Ectodermal cell (in vitro differentiated cells): ENCODE data around the gene PRICKLE2.

ENCODE experiments used
- H3K27ac ChIP-seq: 2 replicates; pipeline ENCODE4 v1.7.0; 2013; ENCODE audit warnings: mild to moderate bottlenecking, low read depth, low read length; ENCODE audit not compliant: insufficient read depth, poor library complexity, severe bottlenecking
- H3K27me3 ChIP-seq: 2 replicates; pipeline ENCODE4 v1.7.0; 2013; ENCODE audit warnings: mild to moderate bottlenecking, low read length; ENCODE audit not compliant: insufficient read depth, control insufficient read depth, poor library complexity, severe bottlenecking
- H3K36me3 ChIP-seq: one replicate; pipeline ENCODE4 v1.7.0; 2013; ENCODE audit warnings: low read length; ENCODE audit not compliant: control insufficient read depth, insufficient read depth
- H3K4me1 ChIP-seq: one replicate; pipeline ENCODE4 v1.7.0; 2013; ENCODE audit warnings: low read length; ENCODE audit not compliant: control insufficient read depth, insufficient read depth
- H3K4me3 ChIP-seq: 2 replicates; pipeline ENCODE4 v1.7.0; 2013; ENCODE audit warnings: low read depth, low read length, control low read depth; ENCODE audit not compliant: insufficient read depth
- H3K9me3 ChIP-seq: 2 replicates; pipeline ENCODE4 v1.7.0; 2013; ENCODE audit warnings: mild to moderate bottlenecking, low read length, moderate library complexity; ENCODE audit not compliant: control insufficient read depth
- WGBS, 2 experiments: methylation state at CpG; one replicate each; pipeline ENCODE4 v1.1.7; 2013; ENCODE audit warnings: missing lambda C conversion rate in 2 of 2; 5-methylcytosine and 5-hydroxymethylcytosine counted together

PRICKLE2 gene

DNA sequence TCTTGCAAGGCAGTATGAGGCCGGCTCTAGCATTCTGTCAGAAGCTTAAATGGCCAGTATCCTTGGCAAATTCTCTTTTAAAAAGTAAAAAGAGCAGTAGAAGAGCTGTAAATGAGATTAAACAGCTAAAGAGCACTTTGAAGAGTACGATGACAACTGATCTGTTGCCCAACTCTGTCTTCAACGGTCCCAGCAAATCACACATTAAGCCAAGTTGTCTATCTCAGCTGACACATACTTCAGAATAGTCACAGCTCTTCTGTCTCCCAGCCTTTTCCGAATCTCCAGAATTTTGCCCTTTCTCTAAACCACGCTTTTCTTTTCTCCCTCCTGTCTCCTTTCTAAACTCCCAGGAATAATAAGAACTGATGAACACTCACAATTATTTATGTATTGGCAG lies 51.7 kb downstream of the PRICKLE2 start:
- WGBS, 2 experiments: 91 to 95% methylated on average over 5 of the region's 5 CpGs
- Histone ChIP-seq H3K4me1 (no peaks in the 10 kb centered on the region), H3K9me3 (no peaks in the 10 kb centered on the region), H3K4me3 (no peak overlapping the region), H3K27me3 (no peaks in the 10 kb centered on the region), H3K36me3 (no peaks in the 10 kb centered on the region), H3K27ac (no peak overlapping the region)

DNA sequence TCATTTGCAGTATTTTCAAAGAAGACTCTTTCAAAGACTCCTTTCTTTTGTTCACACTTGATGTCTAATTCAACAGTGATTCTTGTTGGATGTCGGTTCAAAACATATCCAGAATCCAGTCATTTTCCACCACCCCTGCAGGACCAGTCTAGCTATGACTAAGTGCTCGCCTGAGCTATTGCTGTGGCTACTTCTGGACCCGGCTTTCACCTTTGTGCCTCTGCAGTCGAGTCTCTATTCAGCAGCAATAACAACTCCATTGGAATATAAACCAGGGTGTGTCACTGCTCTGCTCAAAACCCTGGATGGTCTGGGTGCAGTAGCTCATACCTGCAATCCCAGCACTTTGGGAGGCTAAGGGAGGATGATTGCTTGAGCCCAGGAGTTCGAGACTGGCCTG lies 55.0 kb downstream of the PRICKLE2 start:
- Histone ChIP-seq H3K4me1 (no peaks in the 10 kb centered on the region), H3K36me3 (no peaks in the 10 kb centered on the region), H3K4me3 (no peak overlapping the region), H3K27ac (no peak overlapping the region), H3K9me3 (no peaks in the 10 kb centered on the region), H3K27me3 (no peaks in the 10 kb centered on the region)
- WGBS, 2 experiments: 90 to 98% methylated on average over 5 of the region's 5 CpGs

DNA sequence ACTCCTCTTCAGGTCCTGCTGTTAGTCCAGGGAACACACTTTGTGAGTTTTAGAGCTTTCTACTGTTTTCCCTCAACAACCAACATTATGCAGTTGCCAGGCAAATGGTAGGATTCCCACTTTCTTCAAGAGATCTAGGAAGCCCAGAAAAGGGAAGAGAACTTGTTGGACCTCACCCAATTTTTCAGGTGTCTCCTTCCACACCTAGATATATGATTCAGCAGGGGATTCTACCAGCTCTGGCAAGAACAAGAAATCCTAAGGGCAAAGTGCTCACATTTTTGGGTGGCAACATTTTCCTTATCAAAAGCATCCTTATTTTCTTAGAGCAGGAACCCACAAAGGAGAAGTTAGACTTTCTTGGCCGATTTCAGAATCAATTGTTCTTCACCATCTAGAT lies 57.4 kb downstream of the PRICKLE2 start:
- no peaks in the 10 kb centered on the region for H3K36me3 ChIP-seq

DNA sequence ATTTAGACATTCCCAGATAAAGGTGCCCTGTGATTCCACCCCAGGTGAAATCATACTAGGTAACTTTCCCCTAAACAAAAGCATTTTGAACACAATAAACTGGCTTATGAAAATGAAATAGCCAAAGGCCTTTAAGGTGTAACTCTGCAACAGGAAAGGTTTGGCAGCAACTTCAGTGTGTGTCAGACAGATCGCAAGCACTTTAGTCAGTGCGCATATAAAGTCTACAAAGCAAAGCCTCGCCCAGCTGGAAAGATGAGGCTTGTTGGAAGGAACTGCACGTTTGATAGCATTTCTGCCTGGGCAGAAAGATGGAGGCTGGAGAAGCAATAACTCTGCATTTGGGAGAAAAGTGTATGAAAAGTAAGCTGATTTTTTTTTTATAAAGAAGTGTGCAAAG lies 57.9 kb downstream of the PRICKLE2 start:
- no peak overlapping the region for H3K27ac ChIP-seq

More for the DNA sequence above, 57.4 kb downstream of the PRICKLE2 start:
- H3K27ac ChIP-seq: no peak overlapping the region
- no peaks in the 10 kb centered on the region for H3K27me3 ChIP-seq
- no peaks in the 10 kb centered on the region for H3K4me1 ChIP-seq
- H3K4me3 ChIP-seq: no peak overlapping the region
- H3K9me3 ChIP-seq: no peaks in the 10 kb centered on the region
- WGBS, 2 experiments: 94 to 95% methylated on average over 1 of the region's 1 CpG

DNA sequence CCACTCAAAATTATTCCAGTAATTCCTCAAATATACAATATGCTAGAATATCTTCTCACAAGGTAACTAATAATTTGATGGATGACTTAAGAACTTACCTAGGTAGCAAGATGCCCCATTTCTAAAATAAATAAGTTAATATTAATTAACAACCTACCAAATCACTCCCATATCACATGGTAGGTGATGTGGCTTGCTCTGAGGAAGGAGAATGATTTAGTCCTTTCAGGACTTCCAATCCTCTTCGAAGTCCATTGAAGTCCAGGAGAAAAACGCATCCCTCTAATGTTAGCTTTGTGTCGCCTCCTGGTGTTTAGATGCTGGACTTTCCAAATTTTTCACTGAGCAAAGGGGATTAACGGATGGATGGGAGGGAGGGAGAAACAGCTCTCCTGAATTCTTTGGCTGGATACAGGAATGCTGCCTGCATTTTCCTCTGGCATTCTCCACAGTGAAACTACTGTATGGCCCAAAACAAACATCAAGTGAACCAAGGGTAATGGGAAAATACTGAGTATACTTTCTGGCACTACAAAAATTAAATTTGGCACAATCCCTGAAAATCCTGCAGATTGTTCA lies 58.6 kb downstream of the PRICKLE2 start:
- Histone ChIP-seq H3K4me1 (peaks cover 7% of the 10 kb centered on the region), H3K27me3 (no peaks in the 10 kb centered on the region), H3K36me3 (no peaks in the 10 kb centered on the region), H3K9me3 (no peaks in the 10 kb centered on the region), H3K27ac (no peak overlapping the region), H3K4me3 (no peak overlapping the region)
- 74 to 77% methylated on average over 4 of the region's 4 CpGs for WGBS, 2 experiments

More for the DNA sequence above, 57.9 kb downstream of the PRICKLE2 start:
- Histone ChIP-seq H3K27me3 (no peaks in the 10 kb centered on the region), H3K4me1 (peaks cover 2% of the 10 kb centered on the region), H3K4me3 (no peak overlapping the region), H3K36me3 (no peaks in the 10 kb centered on the region), H3K9me3 (no peaks in the 10 kb centered on the region)
- WGBS, 2 experiments: 93 to 94% methylated on average over 4 of the region's 4 CpGs

DNA sequence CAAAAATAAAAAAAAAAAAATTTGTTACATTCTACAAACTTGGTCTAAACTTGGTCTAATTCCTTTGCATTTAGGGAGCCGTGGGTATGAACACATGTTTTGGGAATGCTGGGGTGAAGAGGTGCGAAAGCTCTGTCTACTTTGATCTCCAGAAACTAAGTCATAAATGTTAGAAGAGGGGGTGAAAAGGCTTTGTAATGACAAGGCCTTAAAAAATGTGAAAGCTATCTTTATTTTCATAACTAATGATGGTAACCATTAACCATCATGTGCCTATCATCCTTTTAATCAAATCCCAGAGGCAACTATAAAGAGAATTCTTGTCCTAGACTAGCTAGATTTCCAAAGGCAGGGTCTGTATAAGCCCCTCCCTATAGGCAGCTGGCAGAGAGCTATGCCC lies 60.9 kb downstream of the PRICKLE2 start:
- H3K4me3 ChIP-seq: no peak overlapping the region
- no peaks in the 10 kb centered on the region for H3K27me3 ChIP-seq
- H3K27ac ChIP-seq: no peak overlapping the region
- 90 to 100% methylated on average over 2 of the region's 2 CpGs for WGBS, 2 experiments
- H3K4me1 ChIP-seq: peaks cover 7% of the 10 kb centered on the region
- H3K9me3 ChIP-seq: no peaks in the 10 kb centered on the region
- H3K36me3 ChIP-seq: no peaks in the 10 kb centered on the region

DNA sequence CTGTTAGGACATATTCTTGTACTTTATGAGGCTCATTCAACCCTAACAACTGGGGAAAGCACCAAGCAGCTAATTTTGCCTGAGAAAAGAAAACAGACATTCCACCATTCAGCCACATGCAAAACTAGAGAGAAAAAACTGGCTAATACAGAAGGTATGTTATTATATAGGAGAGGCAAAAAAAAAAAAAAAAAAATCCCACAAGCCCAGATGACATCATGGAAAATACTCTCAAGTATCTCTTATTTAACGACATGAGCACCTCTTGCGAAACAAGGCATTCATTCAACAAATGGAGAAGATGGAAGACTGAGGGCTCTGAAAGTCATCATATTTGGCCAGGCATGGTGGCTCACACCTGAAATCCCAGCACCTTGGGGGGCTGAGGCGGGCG lies 61.5 kb downstream of the PRICKLE2 start:
- 89 to 91% methylated on average over 4 of the region's 4 CpGs for WGBS, 2 experiments
- Histone ChIP-seq H3K9me3 (no peaks in the 10 kb centered on the region), H3K4me3 (no peak overlapping the region), H3K36me3 (no peaks in the 10 kb centered on the region), H3K27me3 (no peaks in the 10 kb centered on the region), H3K4me1 (peaks cover 7% of the 10 kb centered on the region), H3K27ac (no peak overlapping the region)

DNA sequence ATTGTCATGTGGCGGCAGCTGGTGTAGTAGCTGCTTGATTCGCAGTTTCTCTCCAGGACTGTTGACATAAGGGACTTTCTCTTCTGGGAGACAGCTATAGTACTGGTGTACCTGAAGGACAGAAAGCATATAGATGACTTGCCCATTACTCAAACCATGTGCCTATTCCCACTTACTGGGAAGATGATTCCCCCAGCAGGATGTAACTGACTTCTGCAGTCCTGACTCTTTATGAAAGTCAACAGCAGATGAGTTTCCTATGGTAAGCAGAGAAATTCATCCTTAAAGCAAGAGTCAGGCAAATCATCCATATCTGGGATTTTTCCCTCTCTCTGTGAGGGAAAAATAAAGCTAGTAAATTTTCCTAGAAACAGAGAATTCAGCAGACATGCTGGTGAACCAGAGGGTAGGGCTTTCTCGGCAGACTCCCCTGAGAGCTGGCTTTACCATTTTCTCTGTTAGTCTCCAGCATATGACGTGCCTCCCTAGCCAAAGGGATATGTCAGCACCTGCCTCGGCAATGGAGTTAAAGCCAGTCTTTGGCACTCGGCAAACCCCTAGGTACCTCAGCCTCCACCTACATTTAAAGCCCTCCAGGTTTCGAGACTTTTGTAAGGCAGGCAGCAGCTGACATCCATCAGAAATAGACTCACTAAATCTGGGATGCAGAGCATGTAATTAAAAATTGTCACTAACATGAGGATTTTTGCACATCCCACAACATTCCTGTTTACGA lies 62.1 kb downstream of the PRICKLE2 start:
- H3K27me3 ChIP-seq: no peaks in the 10 kb centered on the region
- 73 to 78% methylated on average over 8 of the region's 8 CpGs for WGBS, 2 experiments
- H3K9me3 ChIP-seq: no peaks in the 10 kb centered on the region
- H3K27ac ChIP-seq: no peak overlapping the region
- no peaks in the 10 kb centered on the region for H3K36me3 ChIP-seq
- H3K4me1 ChIP-seq: peaks cover 7% of the 10 kb centered on the region
- H3K4me3 ChIP-seq: no peak overlapping the region

DNA sequence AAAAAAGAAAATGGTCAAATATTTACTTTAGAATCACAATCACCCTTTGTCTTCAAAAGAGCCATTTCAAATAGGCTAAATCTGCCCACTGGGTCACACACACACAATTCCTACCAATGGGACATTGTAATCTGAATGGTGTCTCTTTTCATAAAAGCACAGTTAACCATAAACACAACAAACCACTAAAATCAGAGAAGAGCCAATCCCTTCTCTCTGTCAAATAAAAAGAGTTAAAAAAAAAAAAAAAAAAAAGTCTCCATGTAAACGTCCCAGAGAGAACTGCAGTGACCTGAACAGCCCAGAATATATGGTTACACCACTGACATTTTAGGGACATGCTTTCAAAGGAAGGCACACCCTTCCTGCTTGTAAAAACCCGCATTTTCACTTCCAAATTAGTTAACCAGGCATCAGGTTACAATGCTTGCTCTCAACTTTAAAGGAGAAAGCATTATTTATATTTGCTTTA lies 63.7 kb downstream of the PRICKLE2 start:
- 7 to 19% methylated on average over 2 of the region's 2 CpGs for WGBS, 2 experiments
- H3K36me3 ChIP-seq: no peaks in the 10 kb centered on the region
- no peak overlapping the region for H3K27ac ChIP-seq
- no peaks in the 10 kb centered on the region for H3K27me3 ChIP-seq
- H3K4me1 ChIP-seq: peaks cover 13% of the 10 kb centered on the region
- no peak overlapping the region for H3K4me3 ChIP-seq
- H3K9me3 ChIP-seq: no peaks in the 10 kb centered on the region

DNA sequence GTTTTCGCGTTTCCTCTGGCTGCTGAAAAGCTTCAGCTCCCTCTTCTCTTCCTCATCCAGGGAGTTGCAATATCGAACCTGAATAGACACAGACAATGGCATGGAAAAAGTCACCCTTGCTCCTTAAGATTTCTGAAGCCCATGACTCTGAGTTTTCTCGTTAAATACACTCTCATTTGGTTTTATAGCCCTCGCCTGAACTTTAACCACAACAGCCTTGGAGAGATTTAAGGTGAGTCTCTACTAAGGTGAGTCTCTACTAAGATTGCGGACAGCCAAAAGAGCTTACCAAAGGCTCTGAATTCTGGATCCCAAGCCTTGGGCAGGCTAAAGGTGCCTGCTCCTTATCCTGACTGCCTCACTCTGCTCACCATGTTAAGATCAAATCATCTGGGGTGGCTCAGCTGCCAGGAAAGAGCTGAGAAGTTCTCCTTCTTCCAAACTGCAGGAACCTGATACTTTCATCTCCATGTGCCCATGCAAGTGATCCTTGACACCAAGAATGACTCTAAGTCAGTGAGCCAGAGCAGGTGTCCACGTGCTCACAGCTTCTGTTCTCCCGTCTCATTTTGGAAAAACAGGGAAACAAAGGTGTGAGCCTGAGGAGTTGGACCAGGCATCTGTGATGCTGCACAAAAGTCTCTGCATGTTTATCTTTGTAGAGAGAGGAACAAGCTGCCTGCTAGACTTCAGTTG lies 65.1 kb downstream of the PRICKLE2 start:
- 93 to 94% methylated on average over 8 of the region's 8 CpGs for WGBS, 2 experiments
- Histone ChIP-seq H3K36me3 (no peaks in the 10 kb centered on the region), H3K4me1 (peaks cover 13% of the 10 kb centered on the region), H3K27ac (no peak overlapping the region), H3K27me3 (no peaks in the 10 kb centered on the region), H3K4me3 (no peak overlapping the region), H3K9me3 (no peaks in the 10 kb centered on the region)
